Neural cell (in vitro differentiated cells): ENCODE measurements around the gene TEX2. TPM values are rescaled to one million over a fixed set of nuclear protein-coding genes. Genes with fewer than 3 reads are reported as not detected.

ENCODE experiments used
- H2AFZ ChIP-seq: fragments of 200-600, 300-800 bp; sonication (generic), shearing (Covaris generic); 2 replicates; pipeline ENCODE4 v1.6.0; 2014; ENCODE audit warnings: low read depth, mild to moderate bottlenecking, antibody characterized with exemption, low read length, moderate library complexity
- H3F3A ChIP-seq: fragments of 200-600 bp; shearing (Covaris generic); 2 replicates; pipeline ENCODE4 v1.6.1; 2016; ENCODE audit warnings: mild to moderate bottlenecking, moderate library complexity, mixed read lengths, antibody characterized with exemption, low read length; ENCODE audit not compliant: insufficient read depth, poor library complexity, severe bottlenecking
- H3K27ac ChIP-seq: fragments of 200-600, 300-800 bp; sonication (generic), shearing (Covaris generic); 2 replicates; pipeline ENCODE4 v1.5.1; 2014; ENCODE audit warnings: mild to moderate bottlenecking, low read length, moderate library complexity
- H3K27me3 ChIP-seq: fragments of 300-800, 200-600 bp; sonication (generic), shearing (Covaris generic); 2 replicates; pipeline ENCODE4 v1.6.0; 2014; ENCODE audit warnings: mild to moderate bottlenecking, low read depth, low read length, moderate library complexity; ENCODE audit not compliant: insufficient read depth
- H3K36me3 ChIP-seq: fragments of 300-800, 200-600 bp; sonication (generic), shearing (Covaris generic); 2 replicates; pipeline ENCODE4 v1.5.1; 2014; ENCODE audit warnings: mild to moderate bottlenecking, antibody characterized with exemption, low read length, moderate library complexity; ENCODE audit not compliant: insufficient read depth
- H3K4me2 ChIP-seq: fragments of 300-800, 200-600 bp; sonication (generic), shearing (Covaris generic); 2 replicates; pipeline ENCODE4 v1.6.0; 2014; ENCODE audit warnings: mild to moderate bottlenecking, low read length
- H3K4me3 ChIP-seq: fragments of 300-800, 200-600 bp; sonication (generic), shearing (Covaris generic); 2 replicates; pipeline ENCODE4 v1.5.1; 2014; ENCODE audit warnings: mild to moderate bottlenecking, low read length, moderate library complexity
- H3K79me2 ChIP-seq: fragments of 200-600 bp; shearing (Covaris generic); replicated peaks from 2 replicates; pipeline ENCODE4 v1.6.0; 2014; ENCODE audit warnings: mild to moderate bottlenecking, low read length, moderate library complexity; ENCODE audit not compliant: insufficient read depth
- H3K9ac ChIP-seq: fragments of 300-800, 200-600 bp; sonication (generic), shearing (Covaris generic); 2 replicates; pipeline ENCODE4 v1.6.1; 2016; ENCODE audit warnings: mild to moderate bottlenecking, low read length, mixed read lengths
- H3K9me2 ChIP-seq: fragments of 200-600 bp; shearing (Covaris generic); 2 replicates; pipeline ENCODE4 v1.6.1; 2016; ENCODE audit warnings: mild to moderate bottlenecking, low read length, mixed read lengths; ENCODE audit not compliant: insufficient read depth
- H3K9me3 ChIP-seq: fragments of 200-600, 300-800 bp; sonication (generic), shearing (Covaris generic); 2 replicates; pipeline ENCODE4 v1.6.1; 2016; ENCODE audit warnings: mild to moderate bottlenecking, mixed run types, low read length, moderate library complexity, mixed read lengths
- H4K20me1 ChIP-seq: fragments of 200-600 bp; shearing (Covaris generic); 2 replicates; pipeline ENCODE4 v1.6.1; 2016; ENCODE audit warnings: mild to moderate bottlenecking, mixed run types; ENCODE audit not compliant: insufficient read depth
- CTCF ChIP-seq: fragments of 450-650 bp; IDR thresholded peaks from 2 replicates; pipeline ENCODE4 v1.5.1; 2014; ENCODE audit warnings: antibody characterized with exemption, mild to moderate bottlenecking, moderate library complexity; ENCODE audit not compliant: poor library complexity, severe bottlenecking
- EP300 ChIP-seq: fragments of 450-650 bp; conservative IDR thresholded peaks from 2 replicates; pipeline ENCODE4 v1.6.1; 2014; ENCODE audit warnings: antibody characterized with exemption, mild to moderate bottlenecking, moderate library complexity; ENCODE audit not compliant: poor library complexity, severe bottlenecking
- EZH2 ChIP-seq: fragments of 200-600, 300-800 bp; shearing (Covaris generic), sonication (generic); IDR thresholded peaks from 2 replicates; pipeline ENCODE4 v1.6.1; 2014; ENCODE audit warnings: antibody characterized with exemption, low read length, borderline replicate concordance, mild to moderate bottlenecking; ENCODE audit not compliant: insufficient read depth, poor library complexity, severe bottlenecking
- MXI1 ChIP-seq: fragments of 450-650 bp; conservative IDR thresholded peaks from 2 replicates; pipeline ENCODE4 v1.6.1; 2014; ENCODE audit warnings: antibody characterized with exemption, mild to moderate bottlenecking; ENCODE audit not compliant: poor library complexity, severe bottlenecking
- POLR2AphosphoS5 ChIP-seq: IDR thresholded peaks from 2 replicates; pipeline ENCODE4 v1.6.1; 2012
- RAD21 ChIP-seq: fragments of 450-650 bp; conservative IDR thresholded peaks from 2 replicates; pipeline ENCODE4 v1.6.1; 2014; ENCODE audit warnings: antibody characterized with exemption, mild to moderate bottlenecking, moderate library complexity
- SMC3 ChIP-seq: fragments of 450-650 bp; conservative IDR thresholded peaks from 2 replicates; pipeline ENCODE4 v1.6.1; 2014; ENCODE audit warnings: antibody characterized with exemption, mild to moderate bottlenecking, moderate library complexity; ENCODE audit not compliant: poor library complexity
- TAF1 ChIP-seq: IDR thresholded peaks from 2 replicates; pipeline ENCODE4 v1.6.1; 2012; ENCODE audit warnings: low read depth
- polyA plus RNA-seq: library from polyadenylated mRNA; depleted of rRNA; stranded (reverse); fragments of >200 nt; gene quantifications from 2 replicates; pipeline ENCODE4 v1.2.3, GENCODE V29; 2014
- TF ChIP-seq, protein P1 (sequence below): IDR thresholded peaks from 2 replicates; pipeline ENCODE4 v1.6.1; 2012; ENCODE audit warnings: borderline replicate concordance

Gene TEX2
- polyA plus RNA-seq, 1 donor from 2014 or later, result 19.7 TPM

- Histone ChIP-seq H3K27ac (no peak overlapping the region), H3F3A (no peaks in the 10 kb centered on the region), H3K27me3 (no peaks in the 10 kb centered on the region), H3K36me3 (no peaks in the 10 kb centered on the region), H4K20me1 (no peaks in the 10 kb centered on the region), H3K9me3 (no peaks in the 10 kb centered on the region), H3K4me2 (no peak overlapping the region), H3K9me2 (no peaks in the 10 kb centered on the region), H3K79me2 (no peaks in the 10 kb centered on the region), H3K9ac (no peak overlapping the region), H2AFZ (no peak overlapping the region), H3K4me3 (no peak overlapping the region)
- TF ChIP-seq, protein P1, sequence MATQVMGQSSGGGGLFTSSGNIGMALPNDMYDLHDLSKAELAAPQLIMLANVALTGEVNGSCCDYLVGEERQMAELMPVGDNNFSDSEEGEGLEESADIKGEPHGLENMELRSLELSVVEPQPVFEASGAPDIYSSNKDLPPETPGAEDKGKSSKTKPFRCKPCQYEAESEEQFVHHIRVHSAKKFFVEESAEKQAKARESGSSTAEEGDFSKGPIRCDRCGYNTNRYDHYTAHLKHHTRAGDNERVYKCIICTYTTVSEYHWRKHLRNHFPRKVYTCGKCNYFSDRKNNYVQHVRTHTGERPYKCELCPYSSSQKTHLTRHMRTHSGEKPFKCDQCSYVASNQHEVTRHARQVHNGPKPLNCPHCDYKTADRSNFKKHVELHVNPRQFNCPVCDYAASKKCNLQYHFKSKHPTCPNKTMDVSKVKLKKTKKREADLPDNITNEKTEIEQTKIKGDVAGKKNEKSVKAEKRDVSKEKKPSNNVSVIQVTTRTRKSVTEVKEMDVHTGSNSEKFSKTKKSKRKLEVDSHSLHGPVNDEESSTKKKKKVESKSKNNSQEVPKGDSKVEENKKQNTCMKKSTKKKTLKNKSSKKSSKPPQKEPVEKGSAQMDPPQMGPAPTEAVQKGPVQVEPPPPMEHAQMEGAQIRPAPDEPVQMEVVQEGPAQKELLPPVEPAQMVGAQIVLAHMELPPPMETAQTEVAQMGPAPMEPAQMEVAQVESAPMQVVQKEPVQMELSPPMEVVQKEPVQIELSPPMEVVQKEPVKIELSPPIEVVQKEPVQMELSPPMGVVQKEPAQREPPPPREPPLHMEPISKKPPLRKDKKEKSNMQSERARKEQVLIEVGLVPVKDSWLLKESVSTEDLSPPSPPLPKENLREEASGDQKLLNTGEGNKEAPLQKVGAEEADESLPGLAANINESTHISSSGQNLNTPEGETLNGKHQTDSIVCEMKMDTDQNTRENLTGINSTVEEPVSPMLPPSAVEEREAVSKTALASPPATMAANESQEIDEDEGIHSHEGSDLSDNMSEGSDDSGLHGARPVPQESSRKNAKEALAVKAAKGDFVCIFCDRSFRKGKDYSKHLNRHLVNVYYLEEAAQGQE, result no peak
- TF ChIP-seq RAD21, result no peak
- no peak for TF ChIP-seq TAF1
- peak; percentile 50 for TF ChIP-seq MXI1
- peak; percentile 54 for TF ChIP-seq POLR2AphosphoS5
- TF ChIP-seq SMC3, result no peak
- TF ChIP-seq CTCF, result no peak
- TF ChIP-seq EZH2, result no peak
- peak; percentile 55 for TF ChIP-seq EP300
These were observed 60.2 kb downstream of the TEX2 start for GRCh38 chr17:64202683-64203344.

GRCh38 chr17:64200080-64201032, 62.7 kb downstream of the TEX2 start:
- Histone ChIP-seq H3K9ac (no peak overlapping the region), H3K9me2 (no peaks in the 10 kb centered on the region), H3K4me3 (no peak overlapping the region), H3K4me2 (no peak overlapping the region), H4K20me1 (no peaks in the 10 kb centered on the region), H3K9me3 (no peaks in the 10 kb centered on the region), H3K27ac (no peak overlapping the region), H3K36me3 (no peaks in the 10 kb centered on the region), H2AFZ (no peak overlapping the region), H3F3A (no peaks in the 10 kb centered on the region), H3K79me2 (no peaks in the 10 kb centered on the region), H3K27me3 (no peaks in the 10 kb centered on the region)
- TF ChIP-seq RAD21 (no peak), POLR2AphosphoS5 (no peak), MXI1 (no peak), CTCF (no peak), SMC3 (no peak), EZH2 (no peak), EP300 (no peak), TAF1 (no peak)
- TF ChIP-seq, protein P1, result no peak
